ENCODE results near the gene EYS.

Gene EYS

DNA sequence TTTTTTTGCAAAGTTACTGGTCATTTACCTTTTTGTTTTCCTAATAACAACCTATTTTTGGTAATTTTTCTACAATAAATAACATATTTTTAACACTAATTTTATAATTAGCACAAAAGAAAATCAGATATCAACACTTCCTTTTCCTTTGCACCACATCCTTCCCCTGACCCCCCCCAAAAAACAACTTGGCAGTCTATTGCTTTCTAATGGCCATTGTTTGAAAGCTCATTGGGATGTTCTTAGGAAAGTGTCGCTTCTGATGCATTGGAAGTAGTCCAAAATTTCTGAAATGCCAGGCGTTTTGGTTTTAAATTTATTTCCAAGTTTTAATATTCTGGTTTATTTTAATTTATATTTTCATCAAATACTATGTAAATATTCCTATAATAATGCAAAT is 407.8 kb downstream of the EYS start:
- TF ChIP-seq, protein P1, sequence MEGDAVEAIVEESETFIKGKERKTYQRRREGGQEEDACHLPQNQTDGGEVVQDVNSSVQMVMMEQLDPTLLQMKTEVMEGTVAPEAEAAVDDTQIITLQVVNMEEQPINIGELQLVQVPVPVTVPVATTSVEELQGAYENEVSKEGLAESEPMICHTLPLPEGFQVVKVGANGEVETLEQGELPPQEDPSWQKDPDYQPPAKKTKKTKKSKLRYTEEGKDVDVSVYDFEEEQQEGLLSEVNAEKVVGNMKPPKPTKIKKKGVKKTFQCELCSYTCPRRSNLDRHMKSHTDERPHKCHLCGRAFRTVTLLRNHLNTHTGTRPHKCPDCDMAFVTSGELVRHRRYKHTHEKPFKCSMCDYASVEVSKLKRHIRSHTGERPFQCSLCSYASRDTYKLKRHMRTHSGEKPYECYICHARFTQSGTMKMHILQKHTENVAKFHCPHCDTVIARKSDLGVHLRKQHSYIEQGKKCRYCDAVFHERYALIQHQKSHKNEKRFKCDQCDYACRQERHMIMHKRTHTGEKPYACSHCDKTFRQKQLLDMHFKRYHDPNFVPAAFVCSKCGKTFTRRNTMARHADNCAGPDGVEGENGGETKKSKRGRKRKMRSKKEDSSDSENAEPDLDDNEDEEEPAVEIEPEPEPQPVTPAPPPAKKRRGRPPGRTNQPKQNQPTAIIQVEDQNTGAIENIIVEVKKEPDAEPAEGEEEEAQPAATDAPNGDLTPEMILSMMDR (IDR thresholded peaks at IDR 0.05): no peak

DNA sequence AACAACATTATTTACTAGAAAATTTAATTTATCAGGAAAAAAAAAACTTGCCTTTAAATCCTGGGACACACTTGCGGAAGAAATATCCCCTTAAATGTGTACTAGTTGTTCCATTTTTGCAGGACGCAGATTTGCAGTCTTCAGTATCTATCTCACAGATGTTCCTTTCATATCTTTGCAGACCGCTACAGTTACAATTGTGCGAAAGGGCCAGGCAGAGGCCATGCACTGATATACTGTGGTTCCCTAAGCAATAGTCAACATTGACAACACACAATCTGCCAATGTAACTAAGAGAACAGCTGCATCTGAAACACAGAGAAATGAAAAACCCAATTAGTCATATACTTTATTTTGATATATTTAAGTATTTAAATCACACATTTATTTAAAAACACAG is 411.2 kb downstream of the EYS start:
- TF ChIP-seq, protein P1 (IDR thresholded peaks at IDR 0.05): no peak

DNA sequence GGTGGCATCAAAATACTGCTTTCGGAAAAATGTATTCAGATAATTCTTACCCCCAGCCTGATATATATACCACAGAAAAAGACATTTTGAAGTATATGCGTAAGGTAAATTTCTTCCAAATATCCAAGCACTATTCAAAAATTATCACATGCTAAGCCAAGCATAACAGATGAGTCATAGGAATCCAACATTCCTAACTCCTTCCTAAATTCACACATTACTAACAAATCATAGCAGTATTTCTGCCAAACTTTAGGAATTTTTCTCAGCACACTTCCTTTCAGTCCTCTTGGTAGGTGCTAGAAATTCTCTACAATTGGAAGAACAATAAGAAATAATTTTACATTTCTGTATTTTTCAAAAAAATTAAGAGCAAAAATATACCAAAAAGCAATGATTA is 417.5 kb downstream of the EYS start:
- TF ChIP-seq, protein P1 (IDR thresholded peaks at IDR 0.05): no peak

DNA sequence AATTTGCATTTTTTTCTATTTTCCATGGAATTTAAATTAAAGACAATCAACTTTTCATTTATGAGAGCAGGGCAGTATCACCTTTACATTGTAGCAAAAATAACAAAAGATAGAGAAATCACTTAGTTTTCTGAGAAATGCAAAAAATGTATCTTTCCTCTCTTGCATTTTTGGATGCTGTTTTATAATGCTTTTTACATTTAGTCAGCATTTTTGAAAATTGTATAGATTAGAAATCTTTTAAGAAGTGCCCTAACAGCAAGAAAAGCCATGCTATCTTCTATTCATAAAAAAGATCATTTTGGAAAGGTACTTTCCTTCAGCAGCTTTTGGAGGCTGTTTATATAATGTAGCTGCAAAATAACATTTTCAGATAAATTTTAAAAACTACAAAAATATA is 421.8 kb downstream of the EYS start:
- TF ChIP-seq, protein P1 (IDR thresholded peaks at IDR 0.05): no peak

DNA sequence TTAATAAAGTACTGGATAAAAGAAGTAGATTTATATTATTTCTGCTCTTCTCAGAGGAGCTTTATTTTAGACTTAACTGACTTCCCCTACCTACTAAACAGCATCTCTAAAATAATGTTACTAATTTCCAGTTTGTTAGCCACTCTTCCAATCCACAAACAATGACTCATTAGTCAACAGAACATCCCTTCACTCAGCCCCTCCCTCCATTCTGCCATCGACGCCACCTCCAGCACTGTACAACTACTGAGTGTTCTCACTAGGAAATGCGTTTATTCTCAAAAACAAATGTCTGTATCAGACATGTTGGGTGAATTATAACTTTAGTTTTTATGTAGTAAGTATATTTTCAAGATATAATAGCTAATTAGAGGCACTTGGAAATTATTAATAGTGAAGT is 427.0 kb downstream of the EYS start:
- TF ChIP-seq, protein P1 (IDR thresholded peaks at IDR 0.05): no peak

DNA sequence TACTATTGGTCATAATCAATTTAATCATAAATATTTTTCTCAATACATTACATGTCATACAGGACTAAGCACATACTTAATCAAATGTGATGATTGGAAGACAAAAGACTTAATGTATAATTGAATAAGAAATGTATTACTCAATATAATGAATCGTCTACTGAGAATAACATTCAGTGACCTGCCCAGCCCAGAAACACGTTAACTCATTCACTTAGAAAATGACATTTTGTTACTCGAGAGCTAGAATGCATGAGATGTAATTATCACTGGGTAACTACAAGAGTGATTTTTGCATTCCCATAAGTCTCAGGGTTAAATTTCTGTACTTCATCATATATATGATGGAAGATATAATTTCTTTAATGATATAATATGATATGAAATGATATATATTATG is 444.8 kb downstream of the EYS start:
- TF ChIP-seq, protein P1 (IDR thresholded peaks at IDR 0.05): no peak

DNA sequence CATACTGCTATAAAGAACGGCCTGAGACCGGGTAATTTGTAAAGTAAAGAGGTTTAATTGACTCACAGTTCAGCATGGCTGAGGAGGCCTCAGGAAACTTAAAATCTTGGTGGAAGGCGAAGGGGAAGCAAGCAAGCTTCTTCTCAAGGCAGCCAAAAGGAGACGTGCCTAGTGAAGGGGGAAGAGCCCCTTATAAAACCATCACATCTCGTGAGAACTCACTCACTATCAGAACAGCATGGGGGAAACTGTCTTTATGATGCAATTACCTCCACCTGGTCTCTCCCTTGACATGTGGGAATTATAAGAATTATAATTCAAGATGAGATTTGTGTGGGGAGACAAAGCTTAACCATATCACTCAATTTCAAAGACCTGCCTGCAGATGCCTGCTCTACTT is 447.0 kb downstream of the EYS start:
- TF ChIP-seq, protein P1 (IDR thresholded peaks at IDR 0.05): no peak

DNA sequence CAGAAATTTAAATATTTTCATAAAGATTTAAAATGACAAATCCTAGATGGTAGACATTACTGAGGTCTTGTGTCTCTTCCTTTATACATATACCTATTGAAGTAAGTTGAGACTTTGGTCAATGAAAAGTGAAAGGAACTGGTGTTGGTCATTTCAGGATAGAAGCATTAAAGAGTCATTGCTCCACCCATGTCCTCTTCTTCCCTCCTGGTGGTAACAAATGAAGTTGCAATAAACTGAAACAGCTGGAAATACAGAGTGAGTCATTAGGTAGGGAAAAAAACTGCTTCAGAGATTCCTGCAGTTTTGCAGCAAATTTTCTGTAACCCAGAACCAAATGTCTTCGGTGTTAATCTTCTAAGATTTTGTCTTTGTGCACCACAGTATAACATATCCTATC is 448.0 kb downstream of the EYS start:
- TF ChIP-seq, protein P1 (IDR thresholded peaks at IDR 0.05): no peak

Data from LNCAP (cell line).